ENCODE data around the gene ZDHHC6.
"Not testable (repeated sequence)": the region's sequence is repeated elsewhere in the genome, so short reads cannot be mapped to it uniquely, and the experiment has no call there.

The ZDHHC6 gene

DNA sequence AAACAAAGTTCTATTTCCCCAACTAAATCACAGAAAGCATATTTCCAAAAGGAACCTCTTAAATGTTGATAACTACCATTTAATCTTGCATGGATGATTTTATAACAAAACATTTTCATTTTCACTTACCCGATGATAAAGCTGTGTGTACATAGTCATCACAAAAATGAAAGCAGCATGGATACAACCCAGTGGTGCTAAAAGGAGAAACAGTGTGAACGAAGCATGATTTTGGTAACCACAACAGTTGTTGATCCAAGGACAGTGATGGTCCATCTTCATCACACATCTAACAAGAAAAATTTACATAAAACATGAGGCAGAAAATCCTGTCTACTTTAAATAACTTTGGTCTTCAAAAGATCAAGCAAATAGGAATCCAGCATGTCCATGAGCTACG lies 4.7 kb downstream of the ZDHHC6 start:
- DNase-seq = no peak

DNA sequence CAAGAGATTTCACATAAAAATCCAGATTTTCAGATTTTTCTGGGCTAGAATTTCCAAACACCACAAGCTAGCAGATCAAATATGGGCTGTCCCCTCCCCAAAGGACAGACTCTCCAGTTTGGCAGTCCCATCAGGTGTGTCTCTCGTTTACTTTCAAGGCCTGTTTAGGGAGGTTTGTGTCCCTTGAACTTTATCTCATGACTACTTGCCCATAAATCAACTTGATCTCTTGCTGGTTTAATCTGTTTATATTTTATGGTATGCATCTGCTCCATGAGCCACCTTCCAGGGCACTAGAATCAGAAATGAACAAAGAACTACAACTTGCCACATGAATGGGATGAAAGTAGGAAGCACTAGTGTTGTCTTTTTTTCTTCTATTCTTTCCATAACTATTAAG lies 5.2 kb downstream of the ZDHHC6 start:
- DNase-seq = no peak

DNA sequence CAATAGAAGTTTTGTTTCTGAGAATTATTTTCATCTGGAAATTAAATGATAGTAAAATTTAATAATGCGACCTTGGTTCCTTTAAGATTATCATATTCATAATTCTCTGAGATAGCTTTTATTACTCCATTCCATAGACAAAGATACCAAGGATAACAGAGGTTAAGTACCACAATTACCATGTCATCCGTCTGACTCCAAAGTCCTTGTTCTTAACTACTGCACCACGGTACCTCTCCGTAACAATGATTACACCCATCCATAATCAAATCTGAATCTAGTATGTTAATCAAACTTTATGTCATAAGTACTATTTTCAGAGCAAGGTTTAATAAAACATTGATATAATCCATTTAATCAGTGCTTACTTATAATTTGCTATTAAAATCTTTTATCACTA lies 8.4 kb downstream of the ZDHHC6 start:
- no peak for DNase-seq

DNA sequence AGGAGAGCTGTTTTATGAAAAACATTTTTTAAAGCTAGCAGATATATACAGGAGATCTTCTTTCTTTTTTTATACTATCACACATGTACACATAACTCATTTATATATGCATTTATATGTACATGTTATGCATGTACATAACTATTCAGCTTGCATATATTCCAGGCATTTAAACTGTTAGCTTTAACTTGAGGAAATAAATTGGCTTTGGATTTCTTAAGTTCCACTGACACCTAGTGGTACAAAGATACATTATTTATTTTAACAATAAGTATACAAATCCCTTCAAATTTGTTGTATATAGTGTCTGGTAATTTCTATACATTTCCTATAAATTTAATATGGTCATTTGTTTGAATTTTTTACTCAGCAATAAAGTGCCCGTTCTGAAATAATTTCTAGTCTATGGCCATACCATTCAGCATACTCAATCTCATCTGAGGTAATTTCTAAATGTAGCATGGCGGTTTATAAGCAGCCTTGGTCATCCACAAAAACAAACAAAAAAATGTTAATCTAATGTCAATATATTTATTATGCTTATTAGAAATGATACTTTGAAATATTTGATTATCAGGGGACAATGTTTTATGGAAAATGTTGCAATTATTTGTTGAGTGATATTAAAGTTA lies 11.6 kb downstream of the ZDHHC6 start:
- no peak for DNase-seq

DNA sequence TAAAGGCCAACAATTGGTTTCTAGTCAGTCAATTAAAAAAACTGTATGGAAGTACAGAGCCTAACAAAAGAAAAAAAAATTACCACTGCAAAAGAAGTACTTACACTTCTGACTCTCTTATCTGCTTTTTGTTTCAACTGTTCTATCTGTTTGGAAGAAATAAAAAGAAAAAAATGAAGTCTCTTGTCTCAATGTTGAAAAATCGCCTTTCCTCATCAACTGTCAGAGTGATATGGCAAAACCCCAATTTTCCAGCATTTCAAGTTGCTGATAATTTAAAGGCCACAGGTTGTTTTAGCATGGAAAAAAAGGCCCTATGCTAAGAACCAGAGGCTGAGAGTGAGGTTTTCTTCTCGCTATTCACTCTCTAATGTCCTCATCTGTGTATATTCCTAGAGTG lies 13.6 kb downstream of the ZDHHC6 start:
- DNase-seq = no peak

DNA sequence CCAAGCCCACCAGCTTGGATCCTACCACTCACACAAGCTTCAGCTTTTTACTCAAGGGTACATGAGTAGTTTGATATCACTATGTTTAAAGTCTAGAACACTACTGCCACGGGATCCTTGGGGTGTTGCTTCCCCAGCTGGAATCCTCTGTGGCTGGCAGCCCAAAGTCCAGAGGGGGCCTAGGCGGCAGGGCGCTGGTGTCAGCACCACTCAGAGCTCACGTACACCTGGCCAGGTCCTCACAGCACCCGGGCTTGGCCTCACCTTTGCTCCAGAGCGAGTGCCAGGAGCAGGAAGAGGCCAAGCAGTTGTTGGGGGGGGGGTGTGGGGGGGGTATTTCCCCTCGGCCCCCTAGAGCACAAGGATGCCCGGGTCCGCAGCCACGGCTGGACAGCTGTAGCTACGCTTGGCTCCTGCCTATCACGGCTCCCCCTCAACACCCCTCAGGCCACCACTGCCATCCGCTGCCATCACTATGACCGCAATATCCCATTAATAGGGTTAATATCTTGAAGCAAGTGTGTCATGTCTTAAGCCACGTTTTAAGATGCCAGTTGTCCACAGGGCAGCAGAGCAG lies 17.0 kb downstream of the ZDHHC6 start:
- no peak for DNase-seq

DNA sequence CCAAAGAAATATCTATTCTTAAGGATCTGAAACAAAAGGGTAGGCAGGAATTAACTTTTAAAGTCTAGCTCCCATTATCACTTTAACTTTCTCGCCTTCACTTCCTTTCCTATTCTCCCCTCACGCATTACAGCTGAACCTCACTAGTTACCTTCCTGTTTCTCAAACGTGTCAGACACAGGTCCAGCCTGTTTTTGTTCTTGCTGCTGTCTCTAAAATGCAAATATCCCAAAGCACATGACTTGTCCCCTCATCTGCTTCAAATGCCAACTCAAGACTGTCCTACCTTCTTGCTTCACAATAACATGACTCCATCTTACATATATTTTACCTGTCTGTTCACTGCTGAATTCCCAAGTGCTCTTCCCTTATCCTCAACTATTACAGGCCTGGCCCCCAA lies 17.6 kb downstream of the ZDHHC6 start:
- DNase-seq = no peak

DNA sequence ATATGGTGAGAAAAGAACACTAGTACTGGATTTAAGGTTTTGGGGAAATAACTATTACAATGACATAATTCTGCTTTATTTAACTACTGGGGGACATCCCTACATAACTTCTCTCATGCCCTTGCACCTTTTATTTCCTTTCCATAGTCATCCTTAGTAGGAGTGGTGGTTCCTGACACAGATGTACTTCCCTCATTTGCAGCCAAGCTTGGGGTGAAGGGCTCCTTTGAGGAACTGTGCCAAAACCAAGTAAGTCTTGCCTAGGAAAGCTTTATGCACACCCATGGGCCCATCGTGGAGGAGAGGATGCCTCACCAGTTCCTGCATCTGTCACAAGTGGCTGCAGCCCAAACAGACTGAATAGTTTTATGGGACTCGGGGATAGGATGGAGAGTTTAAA lies 20.6 kb downstream of the ZDHHC6 start:
- DNase-seq = no peak

DNA sequence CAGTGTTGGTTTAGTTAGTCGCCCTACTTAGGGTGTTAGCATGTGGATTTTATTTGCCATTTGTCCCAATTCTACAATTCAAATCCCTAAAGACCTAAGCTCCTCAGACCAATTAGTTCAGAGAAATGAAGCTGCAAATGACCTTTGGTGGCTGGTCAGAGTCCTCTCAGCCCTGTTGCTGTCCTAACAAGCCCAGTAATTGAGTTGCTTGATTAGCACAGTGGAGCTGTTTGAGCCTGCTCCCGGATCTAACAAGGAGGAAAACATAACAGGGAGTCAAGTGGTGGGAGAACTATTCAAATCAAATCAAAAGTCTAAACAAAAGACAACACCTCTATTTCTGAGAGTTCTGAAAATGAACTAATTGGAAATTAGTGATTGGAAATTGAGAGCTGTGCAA lies 22.1 kb downstream of the ZDHHC6 start:
- no peak for DNase-seq

DNA sequence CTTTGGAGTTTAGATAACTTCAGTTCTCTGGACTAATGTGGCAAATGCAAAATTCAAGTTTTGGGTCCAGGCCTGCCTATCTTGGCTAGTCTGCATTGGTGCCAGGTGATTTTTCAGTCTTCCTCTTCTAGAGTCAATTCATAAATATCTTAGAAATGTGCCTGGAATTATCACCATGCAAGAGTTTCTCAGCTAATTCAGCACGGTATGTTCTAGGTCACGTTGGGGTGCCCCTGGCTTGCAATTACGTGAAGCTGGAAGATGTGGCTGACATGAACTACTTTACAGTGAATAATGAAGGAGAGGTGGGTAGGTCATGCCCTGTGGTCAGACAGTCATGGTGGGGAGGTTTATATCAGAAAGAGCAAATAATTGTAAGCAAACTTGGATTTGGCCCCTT lies 25.0 kb downstream of the ZDHHC6 start:
- no peak for DNase-seq

DNA sequence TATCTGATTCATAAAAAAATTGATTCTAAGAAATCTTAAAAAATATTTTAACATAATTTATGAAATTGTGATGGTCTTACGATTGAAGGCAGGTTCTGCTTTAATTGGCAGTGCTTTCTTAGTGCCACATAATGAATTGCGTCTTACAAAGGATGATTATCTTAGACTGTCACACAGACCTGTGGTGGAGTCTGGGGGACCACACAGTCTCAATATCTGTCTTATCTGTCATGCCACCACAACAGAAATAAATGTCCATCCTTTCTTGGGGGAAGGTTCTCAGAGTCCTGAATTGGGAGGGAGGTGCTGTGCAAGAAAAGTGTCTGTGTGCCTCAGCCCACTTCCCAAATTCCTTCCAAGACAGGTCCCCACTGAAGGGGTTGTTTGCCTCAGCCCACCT lies 34.0 kb downstream of the ZDHHC6 start:
- DNase-seq = no peak

DNA sequence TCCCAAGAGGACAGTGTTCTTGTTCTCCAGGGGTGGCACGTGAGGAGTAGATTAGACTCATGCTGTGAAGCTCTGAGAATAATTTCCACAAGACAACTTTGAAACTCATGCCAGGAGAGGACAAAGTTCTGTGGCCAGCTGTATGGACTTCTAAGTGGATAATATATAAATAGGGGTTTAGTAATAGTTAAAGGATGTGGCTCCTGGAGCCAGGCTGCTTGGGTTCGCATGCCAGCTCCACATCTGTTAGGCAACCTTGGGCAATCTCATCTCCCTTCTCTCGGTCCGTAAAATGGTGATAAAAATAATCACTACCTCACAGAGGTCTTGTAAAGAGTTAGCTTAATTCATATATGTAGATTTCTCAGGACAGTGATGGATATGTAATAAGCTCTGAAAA lies 37.0 kb downstream of the ZDHHC6 start:
- no peak for DNase-seq

DNA sequence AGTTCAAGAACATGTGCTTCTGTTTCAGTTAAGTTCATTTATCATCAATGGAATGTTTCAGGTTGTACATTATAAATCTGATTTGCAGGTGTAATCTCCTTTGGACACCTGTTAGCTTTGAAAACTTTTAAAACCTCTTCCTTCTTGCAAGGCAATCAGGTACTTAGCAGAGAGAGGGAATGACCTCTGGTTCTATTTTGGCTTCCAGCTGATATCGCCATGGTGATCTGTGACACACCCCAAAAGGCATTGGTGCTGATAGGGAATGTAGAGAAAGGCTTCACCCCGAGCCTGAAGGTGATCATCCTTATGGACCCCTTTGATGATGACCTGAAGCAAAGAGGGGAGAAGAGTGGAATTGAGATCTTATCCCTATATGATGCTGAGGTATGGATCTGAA lies 37.4 kb downstream of the ZDHHC6 start:
- DNase-seq = no peak

DNA sequence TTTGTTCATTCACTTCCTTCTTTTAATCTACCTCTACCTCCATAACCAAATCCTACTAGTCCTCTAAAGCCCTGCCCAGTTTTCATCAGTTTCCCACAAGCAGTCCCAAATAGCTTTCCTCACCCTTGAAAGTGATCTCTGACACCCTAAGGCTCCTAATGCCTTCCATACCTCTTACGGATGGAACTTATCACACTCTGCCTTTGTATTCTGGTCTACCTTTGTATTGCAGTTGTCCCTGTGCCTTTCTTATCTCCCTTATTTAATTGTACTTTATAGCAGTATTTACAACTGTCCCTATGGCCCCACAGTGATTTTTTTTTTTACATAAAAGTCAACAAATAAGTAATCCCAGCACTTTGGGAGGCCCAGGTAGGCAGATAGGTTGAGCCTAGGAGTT lies 39.0 kb downstream of the ZDHHC6 start:
- no peak for DNase-seq

DNA sequence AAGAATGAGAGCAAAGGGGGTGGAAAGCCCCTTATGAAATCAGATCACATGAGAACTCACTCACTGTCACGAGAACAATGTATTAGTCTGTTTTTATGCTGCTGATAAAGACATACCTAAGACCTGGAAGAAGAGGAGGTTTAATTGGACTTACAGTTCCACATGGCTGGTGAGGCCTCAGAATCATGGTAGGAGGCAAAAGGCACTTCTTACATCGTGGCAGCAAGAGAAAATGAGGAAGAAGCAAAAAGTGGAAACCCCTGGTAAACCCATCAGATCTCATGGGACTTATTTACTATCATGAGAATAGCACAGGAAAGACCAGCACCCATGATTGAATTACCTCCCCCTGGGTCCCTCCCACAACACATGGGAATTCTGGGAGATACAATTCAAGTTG lies 39.9 kb downstream of the ZDHHC6 start:
- not testable (repeated sequence) for DNase-seq

DNA sequence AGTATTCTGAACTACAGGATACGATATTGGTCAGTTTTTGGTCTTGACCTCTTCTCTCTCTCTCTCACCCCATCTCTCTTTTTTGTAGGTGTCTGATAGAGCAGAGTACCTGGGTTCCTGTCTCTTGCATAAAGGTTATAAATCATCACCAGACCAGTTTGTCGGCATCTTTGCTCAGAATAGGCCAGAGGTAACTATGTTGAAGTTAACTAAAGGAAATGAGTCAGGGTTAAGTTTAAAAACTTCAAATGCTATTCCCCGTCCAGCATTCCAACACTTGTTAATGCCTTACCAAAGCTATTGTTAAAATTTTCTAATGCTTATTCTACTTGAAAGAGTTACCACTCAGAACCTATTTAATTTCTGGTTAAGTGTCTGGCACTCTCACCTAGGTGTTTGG lies 42.1 kb downstream of the ZDHHC6 start:
- DNase-seq = no peak

DNA sequence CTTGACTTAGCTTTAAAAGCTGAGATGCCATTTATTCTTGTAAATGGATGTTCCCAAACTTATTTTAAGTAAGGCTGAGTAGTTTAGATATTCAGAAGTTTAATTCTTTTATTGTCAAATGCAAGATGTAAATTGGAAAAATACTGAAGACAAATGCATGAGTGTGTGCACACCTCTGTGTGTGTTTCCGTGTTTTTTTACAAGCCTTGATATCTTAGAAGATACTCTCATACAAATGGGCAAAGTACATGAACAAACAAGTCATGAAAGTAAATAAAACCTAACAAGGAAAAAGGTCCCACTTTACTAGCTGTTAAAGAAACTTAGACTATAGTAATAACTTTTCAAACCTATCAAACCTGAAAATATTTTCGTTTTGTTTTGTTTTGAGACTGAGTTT lies 43.8 kb downstream of the ZDHHC6 start:
- DNase-seq = no peak

DNA sequence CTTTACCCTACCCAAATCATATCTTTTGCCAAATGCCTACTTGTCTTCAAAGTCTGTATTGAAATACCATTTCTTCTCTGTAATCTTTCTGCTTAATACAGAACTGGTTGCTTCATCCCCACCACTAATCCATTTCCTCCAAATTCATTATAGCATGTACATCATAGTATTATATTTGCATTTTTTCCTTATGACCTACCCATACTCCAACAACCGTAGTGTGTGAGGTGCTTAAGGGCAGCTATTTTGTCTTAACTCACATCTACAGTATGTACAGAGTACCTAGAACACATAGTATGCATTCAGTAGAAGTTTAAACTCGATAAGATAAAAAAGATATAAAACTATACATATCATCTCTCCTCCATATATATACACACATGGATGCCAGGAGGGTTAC lies 49.1 kb downstream of the ZDHHC6 start:
- DNase-seq = no peak

DNA sequence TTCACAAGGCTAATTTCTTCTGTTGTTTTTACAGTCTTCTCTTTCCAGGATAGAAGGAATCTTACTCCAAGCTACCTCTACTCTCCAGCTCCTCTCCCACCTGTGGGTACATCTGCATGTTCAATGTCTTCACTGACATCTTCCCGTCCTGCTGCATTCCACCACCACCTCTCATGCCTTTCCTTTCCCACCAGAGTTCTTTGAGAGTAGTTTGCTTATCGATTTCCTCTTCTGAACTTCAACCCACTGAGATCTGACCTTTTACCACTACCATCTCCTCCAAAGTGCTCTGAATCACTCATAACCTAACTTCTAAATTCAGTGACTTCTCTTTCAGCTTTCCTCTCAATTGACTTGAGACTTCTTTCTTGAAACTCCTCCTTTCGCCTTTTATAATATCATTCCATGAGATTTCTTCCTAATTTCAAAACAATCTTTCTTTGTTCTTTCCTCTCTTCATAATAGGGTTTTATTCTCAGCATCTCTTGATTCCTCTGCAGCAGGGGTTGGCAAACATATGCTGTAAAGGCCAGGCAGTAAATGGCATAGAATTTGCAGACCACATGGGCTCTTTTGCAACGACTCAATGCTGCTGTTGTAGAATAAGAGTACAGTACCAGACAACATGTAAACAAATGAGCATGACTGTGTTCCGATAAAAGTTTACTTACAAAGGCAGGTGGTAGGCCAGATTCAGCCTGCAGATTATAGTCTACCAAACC lies 50.7 kb downstream of the ZDHHC6 start:
- DNase-seq = no peak

DNA sequence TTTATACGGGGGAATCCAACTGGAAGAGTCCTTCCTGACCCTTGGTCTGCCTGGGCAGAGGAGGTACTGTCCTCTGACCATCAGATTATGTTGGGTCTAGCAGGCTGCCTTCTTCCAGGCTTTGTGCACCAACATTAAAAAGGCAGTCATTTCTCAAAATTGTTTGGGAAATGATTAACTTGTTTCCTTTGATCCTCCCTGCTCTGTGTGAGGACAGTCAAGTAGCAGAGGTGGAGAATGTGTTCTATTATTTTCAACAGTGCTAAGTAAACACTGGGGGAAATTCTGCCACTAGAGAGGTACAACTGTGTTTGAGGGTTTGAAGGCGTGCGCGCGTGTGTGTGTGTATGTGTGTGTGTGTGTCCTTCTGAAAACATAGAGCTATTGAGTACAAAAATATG lies 52.2 kb downstream of the ZDHHC6 start:
- no peak for DNase-seq

DNA sequence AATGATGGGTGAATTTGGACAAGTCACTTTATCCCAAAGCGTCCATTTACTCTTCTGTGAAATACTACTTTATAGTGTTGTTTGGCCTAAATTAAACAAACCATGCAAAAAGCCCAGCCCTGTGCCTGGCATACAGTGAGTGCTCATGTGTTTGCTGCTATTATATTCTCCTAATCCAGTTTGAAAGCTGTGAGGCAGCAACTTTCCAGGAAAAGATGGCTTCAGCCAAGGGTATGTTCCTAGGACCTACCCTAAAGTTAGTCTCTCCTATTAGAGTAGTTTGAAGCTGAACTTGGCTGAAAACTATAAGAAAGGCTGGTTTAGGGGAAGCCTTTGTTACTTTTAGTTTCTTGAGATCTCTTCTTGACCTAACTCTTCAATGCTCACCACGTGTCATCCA lies 52.9 kb downstream of the ZDHHC6 start:
- no peak for DNase-seq

DNA sequence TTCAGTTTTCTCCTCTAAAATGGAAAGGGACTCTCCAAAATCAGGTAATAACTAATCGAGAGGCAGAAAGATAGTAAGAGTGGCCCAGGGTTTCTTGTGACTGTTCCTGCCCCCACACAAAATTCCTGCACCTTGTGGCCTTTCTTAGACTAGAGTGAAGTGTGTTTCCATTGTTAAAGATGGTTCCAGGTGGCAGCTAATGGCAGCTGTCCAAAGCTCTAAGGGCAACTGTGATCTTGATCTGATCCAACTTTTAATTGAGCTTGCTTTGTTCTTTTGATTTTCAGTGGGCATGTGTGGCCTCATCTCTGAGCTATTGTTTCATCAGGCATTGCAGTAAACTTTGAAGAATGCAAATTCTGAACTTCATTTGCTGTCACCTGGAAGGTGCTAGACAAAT lies 53.4 kb downstream of the ZDHHC6 start:
- DNase-seq = no peak

DNA sequence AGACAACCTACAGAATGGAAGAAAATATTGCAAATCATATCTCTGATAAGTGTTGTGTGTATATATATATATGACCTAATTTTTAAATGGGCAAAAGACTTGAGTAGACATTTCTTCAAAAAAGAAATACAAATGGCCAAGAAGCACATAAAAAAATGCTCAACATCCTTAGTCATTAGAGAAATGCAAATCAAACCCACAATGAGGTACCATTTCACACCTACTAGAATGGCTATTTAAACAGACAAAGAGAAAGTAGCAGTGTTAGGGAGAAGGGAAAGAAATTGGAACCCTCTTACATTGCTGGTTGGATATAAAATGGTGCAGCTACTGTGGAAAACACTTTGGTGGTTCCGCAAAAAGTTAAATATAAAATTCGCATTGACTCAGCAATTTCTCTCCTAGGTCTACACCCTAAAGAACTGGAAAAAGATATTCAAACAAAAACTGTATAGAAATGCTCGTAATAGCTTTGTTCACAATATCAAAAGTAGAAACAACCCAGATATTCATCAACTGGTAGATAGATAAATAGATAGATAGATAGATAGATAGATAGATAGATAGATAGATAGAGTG lies 56.5 kb downstream of the ZDHHC6 start:
- no peak for DNase-seq

DNA sequence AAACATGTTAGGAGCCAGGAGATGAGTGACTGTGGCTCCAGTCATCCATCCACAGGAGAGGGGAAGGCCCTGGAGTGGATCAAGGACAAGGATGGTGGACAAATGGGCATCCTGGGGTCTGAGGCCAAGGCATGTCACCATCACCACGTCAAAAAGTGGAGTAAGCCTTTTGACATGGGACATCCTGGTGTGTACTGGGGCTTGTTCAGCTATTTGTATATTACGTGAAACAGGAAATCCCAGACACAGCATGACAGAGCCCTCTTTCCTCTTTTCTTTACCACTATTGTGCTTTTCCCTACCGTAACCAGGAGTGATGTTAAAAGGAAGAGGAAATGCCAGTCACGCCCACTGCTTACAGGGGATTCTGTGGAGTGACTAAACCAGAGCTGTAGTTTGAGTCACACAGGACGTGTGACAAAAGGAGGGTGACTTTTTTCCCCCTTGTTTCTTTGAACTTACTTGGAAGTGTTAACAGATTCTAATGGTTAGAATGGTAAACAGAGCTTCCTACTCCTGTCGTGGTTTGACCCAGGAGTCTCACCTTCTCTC lies 57.4 kb downstream of the ZDHHC6 start:
- no peak for DNase-seq

All from NCI-H2081 (cell line).